Body of pancreas (tissue), 4 donors: ENCODE data around the gene ENO3. TPM values are rescaled to one million over a fixed set of nuclear protein-coding genes. Genes with fewer than 3 reads are reported as not detected.

Experiments used
- ATAC-seq: fragments of 150-250 bp; one replicate; pipeline ENCODE4 v1.9.1; 2016
- DNase-seq, 4 donors: peaks; one replicate each; pipeline ENCODE4 v3.0.0-alpha.2; 2019
- H3K27ac ChIP-seq, 4 donors: fragments of 200-600 bp; sonication (generic); 1 replicate in 3 of 4; 2 replicates in 1 of 4; pipeline versions ENCODE4 v1.5.1 to v1.6.1; 2016 to 2019; ENCODE audit warnings: mild to moderate bottlenecking in 1 of 4, mixed read lengths in 1 of 4, moderate library complexity in 1 of 4
- H3K27me3 ChIP-seq, 2 donors: fragments of 200-600 bp; sonication (generic); one replicate each; pipeline ENCODE4 v1.6.0; 2016; ENCODE audit warnings: mild to moderate bottlenecking in 1 of 2
- H3K36me3 ChIP-seq, 2 donors: fragments of 200-600 bp; sonication (generic); replicated peaks in 1 of 2; 2 replicates each; pipeline ENCODE4 v1.5.1; 2016; ENCODE audit warnings: low read depth in 2 of 2; ENCODE audit not compliant: insufficient read depth in 1 of 2
- H3K4me1 ChIP-seq: fragments of 200-600 bp; sonication (generic); one replicate; pipeline ENCODE4 v1.6.0; 2016
- H3K4me3 ChIP-seq, 2 donors: fragments of 200-600 bp; sonication (generic); 1 replicate in 1 of 2; 2 replicates in 1 of 2; pipeline ENCODE4 v1.5.1; 2016 to 2019
- H3K9me3 ChIP-seq, 3 donors: fragments of 200-600 bp; sonication (generic); 1 replicate in 2 of 3; 2 replicates in 1 of 3; pipeline ENCODE4 v1.5.1; 2016
- CTCF ChIP-seq, 7 experiments: fragments of 450-650 bp in 4 of 7; fragments of 200-600 bp in 3 of 7; sonication (generic) in 3 of 7; IDR thresholded peaks; one replicate each; pipeline ENCODE4 v1.5.1; 2016 to 2019; ENCODE audit warnings: antibody characterized with exemption in 7 of 7
- POLR2A ChIP-seq, 3 donors: fragments of 450-650 bp; IDR thresholded peaks; one replicate each; pipeline ENCODE4 v1.6.1; 2016; ENCODE audit warnings: antibody characterized with exemption in 3 of 3, mild to moderate bottlenecking in 2 of 3
- WGBS, 2 donors: methylation state at CpG; one replicate each; pipeline ENCODE4 v1.1.5; 2017; 5-methylcytosine and 5-hydroxymethylcytosine counted together
- intact Hi-C: fragments of 100-400 bp; cut with DNase I; formaldehyde crosslinking; loops from one replicate; pipeline ENCODE4 v1.15.1; 2023
- total RNA-seq, 2 donors: library from RNA; depleted of rRNA; stranded (reverse); fragments of >200 nt; gene quantifications; one replicate each; pipeline ENCODE4 v1.1.0, GENCODE V29; 2016

The ENO3 gene
- total RNA-seq, 2 donors from 2014 or later, result 3.3 to 3.6 TPM

DNA sequence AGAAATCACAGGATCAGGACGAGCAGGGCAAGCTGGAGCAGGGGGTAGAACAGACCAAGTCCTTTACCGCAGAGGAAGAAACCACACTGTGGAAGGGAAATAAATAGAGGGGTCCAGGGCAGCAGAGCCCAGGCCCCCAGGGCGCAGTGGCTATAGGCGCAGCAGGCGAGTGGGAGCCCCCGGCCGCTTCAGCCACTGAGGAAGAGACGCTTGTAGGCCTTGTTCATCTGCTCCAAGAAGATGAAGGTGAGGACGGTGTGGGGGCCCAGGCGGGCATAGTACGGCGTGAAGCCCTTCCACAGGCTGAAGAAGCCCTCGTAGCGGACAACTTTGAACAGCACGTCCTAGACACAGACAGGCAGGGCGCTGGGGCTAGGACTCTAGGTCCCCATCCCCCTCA lies 13.4 kb upstream of the ENO3 start:
- Histone ChIP-seq H3K27ac (no peak overlapping the region), H3K4me3 (no peak overlapping the region), H3K9me3 (no peaks in the 10 kb centered on the region), H3K4me1 (peaks cover 30% of the 10 kb centered on the region), H3K27me3 (no peaks in the 10 kb centered on the region), H3K36me3 (peaks cover 0 to 9% of the 10 kb centered on the region in 2 donors)
- TF ChIP-seq POLR2A (IDR thresholded peaks at IDR 0.05) (no peak), CTCF (IDR thresholded peaks at IDR 0.05) (no peak)
- intact Hi-C loops, result no loop called here
- no peak for DNase-seq
- ATAC-seq, result no peak
- WGBS, 2 donors, result 90 to 94% methylated on average over 16 of the region's 16 CpGs

- Histone ChIP-seq H3K9me3 (no peaks in the 10 kb centered on the region), H3K27me3 (no peaks in the 10 kb centered on the region), H3K36me3 (peaks cover 0 to 11% of the 10 kb centered on the region in 2 donors), H3K4me3 (no peak overlapping the region), H3K4me1 (peaks cover 30% of the 10 kb centered on the region), H3K27ac (no peak overlapping the region)
- ATAC-seq (no peak), DNase-seq (no peak)
- WGBS, 2 donors, result 85 to 93% methylated on average over 4 to 11 of the region's 11 CpGs
- intact Hi-C loops, result no loop called here
- TF ChIP-seq CTCF (IDR thresholded peaks at IDR 0.05) (no peak), POLR2A (IDR thresholded peaks at IDR 0.05) (no peak)
Measured at GRCh38 chr17:4938069-4938491, 12.8 kb upstream of the ENO3 start.

- intact Hi-C loops, result no loop called here
- no peaks in the 10 kb centered on the region for H3K9me3 ChIP-seq
- peak overlapping the region; percentile 78 to 92 for H3K4me3 ChIP-seq
- ATAC-seq, result no peak
- TF ChIP-seq CTCF (IDR thresholded peaks at IDR 0.05) (no peak), POLR2A (IDR thresholded peaks at IDR 0.05) (no peak)
- 47 to 51% methylated on average over 9 to 18 of the region's 19 CpGs for WGBS, 2 donors
- peak overlapping the region; percentile 82 to 94 (median 91) for H3K27ac ChIP-seq
- peaks cover 0 to 13% of the 10 kb centered on the region in 2 donors for H3K36me3 ChIP-seq
- H3K27me3 ChIP-seq, result no peaks in the 10 kb centered on the region
- peaks cover 30% of the 10 kb centered on the region for H3K4me1 ChIP-seq
- no peak for DNase-seq
Measured at GRCh38 chr17:4938688-4939545, 12.0 kb upstream of the ENO3 start.

GRCh38 chr17:4939546-4939795 lies 11.4 kb upstream of the ENO3 start:
- ATAC-seq (no peak), DNase-seq (no peak)
- no peaks in the 10 kb centered on the region for H3K9me3 ChIP-seq
- peaks cover 25% of the 10 kb centered on the region for H3K4me1 ChIP-seq
- no peaks in the 10 kb centered on the region for H3K27me3 ChIP-seq
- intact Hi-C loops, result no loop called here
- TF ChIP-seq CTCF (IDR thresholded peaks at IDR 0.05), result no peak
- no peak for TF ChIP-seq POLR2A (IDR thresholded peaks at IDR 0.05)
- 0% methylated on average over 7 to 16 of the region's 16 CpGs for WGBS, 2 donors
- peak overlapping the region; percentile 82 to 94 (median 91) for H3K27ac ChIP-seq
- peak overlapping the region; percentile 78 to 92 for H3K4me3 ChIP-seq
- H3K36me3 ChIP-seq, result peaks cover 0 to 13% of the 10 kb centered on the region in 2 donors
